Measurements from ENCODE around the gene ALK.

The ALK gene

GRCh38 chr2:29463181-29463900, 458.0 kb downstream of the ALK start:
- TF ChIP-seq CTCF (IDR thresholded peaks at IDR 0.05; ENCODE audit: borderline replicate concordance, insufficient read depth, low read depth, low read length), result no peak
- no peak overlapping the region for H3K4me3 ChIP-seq (ENCODE audit: low read depth, low read length)

GRCh38 chr2:29462293-29462692, 459.1 kb downstream of the ALK start:
- H3K4me3 ChIP-seq (ENCODE audit: low read depth, low read length), result no peak overlapping the region
- TF ChIP-seq CTCF (IDR thresholded peaks at IDR 0.05; ENCODE audit: borderline replicate concordance, insufficient read depth, low read depth, low read length), result no peak

- TF ChIP-seq CTCF (IDR thresholded peaks at IDR 0.05; ENCODE audit: borderline replicate concordance, insufficient read depth, low read depth, low read length), result no peak
- no peak overlapping the region for H3K4me3 ChIP-seq (ENCODE audit: low read depth, low read length)
Measured at GRCh38 chr2:29460190-29460589, 461.2 kb downstream of the ALK start.

GRCh38 chr2:29459445-29460179, 461.8 kb downstream of the ALK start:
- TF ChIP-seq CTCF (IDR thresholded peaks at IDR 0.05; ENCODE audit: borderline replicate concordance, insufficient read depth, low read depth, low read length), result no peak
- H3K4me3 ChIP-seq (ENCODE audit: low read depth, low read length), result no peak overlapping the region

- no peak for TF ChIP-seq CTCF (IDR thresholded peaks at IDR 0.05; ENCODE audit: borderline replicate concordance, insufficient read depth, low read depth, low read length)
- no peak overlapping the region for H3K4me3 ChIP-seq (ENCODE audit: low read depth, low read length)
Measured at GRCh38 chr2:29456429-29456828, 465.0 kb downstream of the ALK start.

GRCh38 chr2:29455200-29455860, 466.1 kb downstream of the ALK start:
- TF ChIP-seq CTCF (IDR thresholded peaks at IDR 0.05; ENCODE audit: borderline replicate concordance, insufficient read depth, low read depth, low read length), result no peak
- H3K4me3 ChIP-seq (ENCODE audit: low read depth, low read length), result no peak overlapping the region
